ENCODE data around the gene GLYR1. TPM values are rescaled to one million over a fixed set of nuclear protein-coding genes. Genes with fewer than 3 reads are reported as not detected.

Gene GLYR1
- total and polyA plus RNA-seq, 2 donors (not counting 3 experiments of a cell fraction or from before 2014, with no cell fraction given), result 47.9 to 107 TPM

- intact Hi-C loops (cut with micrococcal nuclease), result no loop called here
- Histone ChIP-seq H4K20me1 (replicated peaks; ENCODE audit: control insufficient read depth, extremely low read depth, insufficient read depth, low read length) (no peaks in the 10 kb centered on the region), H3K9ac (replicated peaks; ENCODE audit: extremely low read depth, insufficient read depth, low read length) (no peak overlapping the region), H3K36me3 (ENCODE audit: control insufficient read depth in 2 of 2, extremely low read depth in 1 of 2, insufficient read depth in 2 of 2, low read length in 2 of 2) (peaks cover 16 to 49% of the 10 kb centered on the region in 2 experiments), H3K27ac (ENCODE audit: insufficient read depth, low read depth, low read length) (no peak overlapping the region), H3K9me3 (replicated peaks; ENCODE audit: control insufficient read depth, insufficient read depth, low read length) (no peaks in the 10 kb centered on the region), H3K79me2 (ENCODE audit: control insufficient read depth, insufficient read depth, low read length) (peaks cover 11% of the 10 kb centered on the region), H3K4me1 (ENCODE audit: control insufficient read depth, extremely low read depth, insufficient read depth, low read length) (no peaks in the 10 kb centered on the region), H3K4me3 (replicated peaks in 1 of 3; ENCODE audit: insufficient read depth in 1 of 3, low read depth in 1 of 3, low read length in 3 of 3) (no peak overlapping the region), H3K27me3 (ENCODE audit: control insufficient read depth in 2 of 2, insufficient read depth in 2 of 2, low read length in 2 of 2) (no peaks in the 10 kb centered on the region), H2AFZ (ENCODE audit: low read depth, low read length) (no peak overlapping the region), H3K9me1 (replicated peaks; ENCODE audit: control insufficient read depth, extremely low read depth, insufficient read depth, low read length) (no peaks in the 10 kb centered on the region), H3K4me2 (ENCODE audit: insufficient read depth, low read length) (no peak overlapping the region)
- DNase-seq (ENCODE audit: low read depth, low spot score) (no peak), FAIRE-seq (no peak)
- TF ChIP-seq MYC (IDR thresholded peaks at IDR 0.05; ENCODE audit: low read depth, low read length) (no peak), EZH2 (IDR thresholded peaks at IDR 0.05; ENCODE audit: borderline replicate concordance, low read depth, low read length, severe bottlenecking) (no peak), POLR2A (IDR thresholded peaks at IDR 0.05; ENCODE audit: low read depth, low read length) (no peak), CTCF (IDR thresholded peaks at IDR 0.05; ENCODE audit: extremely low read depth in 1 of 2, insufficient read depth in 1 of 2, low read depth in 1 of 2, low read length in 2 of 2) (no peak), FOS (IDR thresholded peaks at IDR 0.05; ENCODE audit: borderline replicate concordance, insufficient read depth, low read length) (no peak), POLR2AphosphoS5 (IDR thresholded peaks at IDR 0.05; ENCODE audit: insufficient read depth, low read depth, low read length) (no peak), JUN (IDR thresholded peaks at IDR 0.05; ENCODE audit: borderline replicate concordance, insufficient read depth, insufficient read length, low read depth) (no peak), GATA2 (IDR thresholded peaks at IDR 0.05; ENCODE audit: insufficient read depth, insufficient read length, low read depth, low read length) (no peak), MAX (IDR thresholded peaks at IDR 0.05; ENCODE audit: insufficient read depth, insufficient read length) (no peak)
- BruUV-seq (replicated peaks), result no TSS peak
- dilution Hi-C loops (cut with MboI; ENCODE audit: extremely low pct_ligation_motif_present, low sequenced_read_pairs), result no loop called here
- POLR2A ChIA-PET, result no interaction called here
- CTCF ChIA-PET, result interaction anchor here (0.8 kb wide), 1 partner anchor 124 kb away, joined by 3 read pairs; no protein-coding TSS in a partner anchor
Measured at GRCh38 chr16:4832698-4833343, 14.3 kb downstream of the GLYR1 start.

Data from endothelial cell of umbilical vein (primary cell).